H1 (cell line): ENCODE measurements around the gene AIG1. TPM values are rescaled to one million over a fixed set of nuclear protein-coding genes. Genes with fewer than 3 reads are reported as not detected.

Source experiments
- CTCF ChIA-PET: fragments of 300-600 bp; sonication (Branson Sonifier 250); formaldehyde crosslinking; loops from one replicate; lab custom pipeline; 2021; ENCODE audit not compliant: partially characterized antibody; lab: Charles Lee
- POLR2A ChIA-PET: fragments of 300-600 bp; sonication (Branson Sonifier 250); formaldehyde crosslinking; loops from one replicate; lab custom pipeline; 2021; ENCODE audit warnings: inconsistent platforms; ENCODE audit not compliant: partially characterized antibody; lab: Charles Lee
- DNase-seq, 2 experiments: peaks; one replicate each; pipeline versions ENCODE4 v3.0.0 to v3.0.0-alpha.2; 2010 to 2022; ENCODE audit warnings: low spot score in 2 of 2, low read depth in 1 of 2, mixed read lengths in 1 of 2
- FAIRE-seq: peaks from 2 replicates; lab custom pipeline; 2011; peaks lifted over from hg19 to GRCh38; lab: Jason Lieb, UNC
- H2AFZ ChIP-seq: 2 replicates; pipeline ENCODE4 v1.8.1; 2012; ENCODE audit warnings: low read length, inconsistent platforms
- H2AK5ac ChIP-seq: 2 replicates; pipeline ENCODE4 v1.6.1; 2013; ENCODE audit warnings: low read depth, low read length
- H2BK120ac ChIP-seq: replicated peaks from 2 replicates; pipeline ENCODE3; 2013; ENCODE audit warnings: low read depth, low read length, inconsistent platforms
- H2BK12ac ChIP-seq: 2 replicates; pipeline ENCODE4 v1.6.1; 2013; ENCODE audit warnings: low read depth, low read length
- H2BK15ac ChIP-seq: 2 replicates; pipeline ENCODE4 v1.6.1; 2013; ENCODE audit warnings: low read length
- H2BK20ac ChIP-seq: 2 replicates; pipeline ENCODE4 v1.6.1; 2013; ENCODE audit warnings: low read length
- H2BK5ac ChIP-seq: 2 replicates; pipeline ENCODE4 v1.6.1; 2013; ENCODE audit warnings: low read depth, low read length
- H3K14ac ChIP-seq: 2 replicates; pipeline ENCODE4 v1.6.1; 2013; ENCODE audit warnings: inconsistent platforms; ENCODE audit not compliant: insufficient read length
- H3K18ac ChIP-seq: 2 replicates; pipeline ENCODE4 v1.6.1; 2013; ENCODE audit warnings: low read length; ENCODE audit errors: extremely low read depth
- H3K23ac ChIP-seq: 2 replicates; pipeline ENCODE4 v1.6.1; 2013; ENCODE audit warnings: inconsistent platforms; ENCODE audit not compliant: insufficient read length
- H3K23me2 ChIP-seq: 2 replicates; pipeline ENCODE4 v1.6.1; 2013; ENCODE audit warnings: low read depth, low read length
- H3K27ac ChIP-seq: 2 replicates; pipeline ENCODE4 v1.6.1; 2011; ENCODE audit warnings: low read depth, low read length, inconsistent platforms
- H3K27me3 ChIP-seq, 4 experiments: replicated peaks in 1 of 4; 1 replicate in 1 of 4; 2 replicates in 3 of 4; pipeline versions ENCODE4 v1.6.1 to v1.8.1; 2011 to 2013; ENCODE audit warnings: low read length in 3 of 4, mild to moderate bottlenecking in 3 of 4, inconsistent platforms in 2 of 4, mixed read lengths in 2 of 4, moderate library complexity in 1 of 4; ENCODE audit not compliant: control insufficient read depth in 3 of 4, insufficient read depth in 3 of 4; ENCODE audit errors: extremely low read depth in 1 of 4
- H3K36me3 ChIP-seq, 4 experiments: 2 replicates each; pipeline versions ENCODE4 v1.6.1 to v1.8.1; 2011 to 2013; ENCODE audit warnings: mild to moderate bottlenecking in 4 of 4, low read length in 3 of 4, moderate library complexity in 2 of 4, control low read depth in 1 of 4, inconsistent platforms in 1 of 4; ENCODE audit not compliant: insufficient read depth in 4 of 4, control insufficient read depth in 2 of 4
- H3K4ac ChIP-seq: replicated peaks from 2 replicates; pipeline ENCODE3; 2013; ENCODE audit warnings: low read length, low read depth, mixed read lengths, inconsistent platforms; ENCODE audit not compliant: insufficient read length
- H3K4me1 ChIP-seq, 4 experiments: replicated peaks in 1 of 4; 1 replicate in 1 of 4; 2 replicates in 3 of 4; pipeline versions ENCODE4 v1.6.1 to v1.8.1; 2011 to 2013; ENCODE audit warnings: low read length in 3 of 4, inconsistent platforms in 2 of 4, mixed read lengths in 1 of 4; ENCODE audit not compliant: insufficient read depth in 4 of 4, control insufficient read depth in 3 of 4
- H3K4me2 ChIP-seq, 2 experiments: 2 replicates each; pipeline versions ENCODE4 v1.6.1 to v1.8.1; 2011 to 2013; ENCODE audit warnings: low read depth in 2 of 2, low read length in 2 of 2, control low read depth in 1 of 2, inconsistent platforms in 1 of 2, mild to moderate bottlenecking in 1 of 2; ENCODE audit not compliant: insufficient read depth in 1 of 2
- H3K4me3 ChIP-seq, 4 experiments: fragments of 200-600, 300-600 bp in 1 of 4; sonication (generic), shearing (Covaris generic), sonication (Bioruptor Twin) in 1 of 4; 2 replicates each; pipeline versions ENCODE4 v1.5.1 to v1.8.1; 2011 to 2016; ENCODE audit warnings: low read length in 4 of 4, low read depth in 3 of 4, control low read depth in 2 of 4, inconsistent platforms in 2 of 4, mild to moderate bottlenecking in 2 of 4, mixed read lengths in 1 of 4, moderate library complexity in 1 of 4; ENCODE audit not compliant: insufficient read depth in 2 of 4; ENCODE audit errors: extremely low read depth in 1 of 4
- H3K56ac ChIP-seq: replicated peaks from 2 replicates; pipeline ENCODE3; 2013; ENCODE audit warnings: low read depth, mild to moderate bottlenecking, mixed read lengths, low read length, inconsistent platforms; ENCODE audit not compliant: insufficient read length
- H3K79me1 ChIP-seq: 2 replicates; pipeline ENCODE4 v1.6.1; 2013; ENCODE audit warnings: low read depth, low read length, control low read depth
- H3K79me2 ChIP-seq, 2 experiments: 2 replicates each; pipeline versions ENCODE4 v1.6.1 to v1.8.1; 2012 to 2013; ENCODE audit warnings: low read length in 2 of 2, mild to moderate bottlenecking in 2 of 2, inconsistent platforms in 1 of 2; ENCODE audit not compliant: insufficient read depth in 2 of 2, control insufficient read depth in 1 of 2
- H3K9ac ChIP-seq, 4 experiments: replicated peaks in 1 of 4; 1 replicate in 1 of 4; 2 replicates in 3 of 4; pipeline versions ENCODE4 v1.6.1 to v1.8.1; 2011 to 2013; ENCODE audit warnings: low read depth in 3 of 4, low read length in 3 of 4, control low read depth in 2 of 4, mild to moderate bottlenecking in 2 of 4, moderate library complexity in 2 of 4, inconsistent platforms in 1 of 4; ENCODE audit errors: extremely low read depth in 1 of 4
- H3K9me3 ChIP-seq, 2 experiments: 2 replicates each; pipeline versions ENCODE4 v1.6.1 to v1.8.1; 2012 to 2013; ENCODE audit warnings: mild to moderate bottlenecking in 2 of 2, moderate library complexity in 2 of 2, control low read depth in 1 of 2, inconsistent platforms in 1 of 2, low read depth in 1 of 2, low read length in 1 of 2, mixed read lengths in 1 of 2; ENCODE audit not compliant: insufficient read depth in 2 of 2
- H4K20me1 ChIP-seq, 2 experiments: replicated peaks in 1 of 2; 2 replicates each; pipeline versions ENCODE3 to v1.8.1; 2011 to 2013; ENCODE audit warnings: inconsistent platforms in 2 of 2, low read length in 2 of 2, mild to moderate bottlenecking in 1 of 2; ENCODE audit not compliant: insufficient read depth in 2 of 2, control insufficient read depth in 1 of 2
- H4K5ac ChIP-seq: 2 replicates; pipeline ENCODE4 v1.6.1; 2013; ENCODE audit warnings: low read length, low read depth, mixed read lengths, inconsistent platforms; ENCODE audit not compliant: insufficient read length
- H4K8ac ChIP-seq: 2 replicates; pipeline ENCODE4 v1.8.0; 2013; ENCODE audit warnings: mild to moderate bottlenecking, moderate library complexity, low read length, inconsistent platforms; ENCODE audit not compliant: insufficient read depth; ENCODE audit errors: extremely low read depth
- H4K91ac ChIP-seq: replicated peaks from 2 replicates; pipeline ENCODE3; 2013; ENCODE audit warnings: low read length, mixed read lengths, inconsistent platforms; ENCODE audit not compliant: insufficient read length
- ATF3 ChIP-seq: IDR thresholded peaks from 2 replicates; pipeline ENCODE4 v1.6.1; 2011; ENCODE audit warnings: low read depth, mild to moderate bottlenecking, low read length; ENCODE audit not compliant: insufficient read depth
- GTF2F1 ChIP-seq: IDR thresholded peaks from 2 replicates; pipeline ENCODE4 v1.6.1; 2012; ENCODE audit warnings: low read depth, low read length, improper control_type of control experiment, borderline replicate concordance
- HDAC6 ChIP-seq: IDR thresholded peaks from one replicate; pipeline ENCODE4 v1.7.1; 2012; ENCODE audit warnings: low read depth, mild to moderate bottlenecking, inconsistent platforms, low read length, moderate library complexity
- JUND ChIP-seq: IDR thresholded peaks from 2 replicates; pipeline ENCODE4 v1.6.1; 2011; ENCODE audit warnings: mild to moderate bottlenecking, improper control_type of control experiment, low read length
- RAD21 ChIP-seq, 2 experiments: IDR thresholded peaks in 1 of 2; conservative IDR thresholded peaks in 1 of 2; 2 replicates each; pipeline ENCODE4 v1.6.1; 2011; ENCODE audit warnings: low read depth in 2 of 2, low read length in 2 of 2, improper control_type of control experiment in 1 of 2, inconsistent platforms in 1 of 2, mild to moderate bottlenecking in 1 of 2, moderate library complexity in 1 of 2
- SAP30 ChIP-seq: fragments of 300-600 bp; sonication (generic); IDR thresholded peaks from 2 replicates; pipeline ENCODE4 v1.7.1; 2012; ENCODE audit warnings: low read length, moderate library complexity, mild to moderate bottlenecking, inconsistent platforms; ENCODE audit not compliant: insufficient read depth, insufficient replicate concordance
- SP4 ChIP-seq: IDR thresholded peaks from 2 replicates; pipeline ENCODE4 v1.6.1; 2012; ENCODE audit warnings: low read length, inconsistent platforms
- WGBS, 2 experiments: shearing (Covaris generic) in 1 of 2; methylation state at CpG; one replicate each; pipeline versions ENCODE4 v1.1.6 to v1.1.7; 2013 to 2015; ENCODE audit warnings: low lambda C conversion rate in 2 of 2, mixed read lengths in 2 of 2, inconsistent platforms in 1 of 2, low coverage in 1 of 2, missing lambda C conversion rate in 1 of 2; ENCODE audit not compliant: insufficient replicate concordance in 2 of 2, insufficient coverage in 1 of 2, insufficient read length in 1 of 2; ENCODE audit errors: extremely low coverage in 1 of 2, missing lambda C conversion rate in 1 of 2; 5-methylcytosine and 5-hydroxymethylcytosine counted together
- polyA plus RNA-seq, 7 experiments: library from polyadenylated mRNA; depleted of rRNA in 3 of 7; stranded (reverse) in 5 of 7; unstranded in 2 of 7; fragments of >200 nt in 5 of 7; fragments of 200-250 nt in 2 of 7; gene quantifications; 1 replicate in 5 of 7; 2 replicates in 1 of 7; 4 replicates in 1 of 7; pipeline versions ENCODE4 v1.2.1 to v1.2.3, GENCODE V29; 2011 to 2013; ENCODE audit warnings: missing spikeins in 2 of 7, mixed read lengths in 2 of 7
- total RNA-seq: library from RNA; stranded (reverse); fragmentation: NEBNext Ultra II Directional; extraction: Animal tissue kit (Norgen Biotek cat#: 25700); gene quantifications from 2 replicates; pipeline ENCODE4 v1.2.1, GENCODE V29; 2021

Gene AIG1
- total and polyA plus RNA-seq, 2 of the 8 experiments (the other 6 are each of a cell fraction or from before 2014, with no cell fraction given): 56.6 to 58.4 TPM

GRCh38 chr6:143150281-143150680, 89.6 kb downstream of the AIG1 start:
- Histone ChIP-seq H3K23me2 (no peaks in the 10 kb centered on the region), H2AK5ac (no peak overlapping the region)
- TF ChIP-seq HDAC6 (no peak), ATF3 (no peak), GTF2F1 (no peak), JUND (no peak), SP4 (no peak), RAD21 (IDR thresholded peaks at IDR 0.05 in 1 of 2, conservative IDR thresholded peaks at IDR 0.05 in 1 of 2; ENCODE audit: low read depth in 2 of 2, low read length in 2 of 2) (no peak), SAP30 (no peak)
- TF ChIP-seq, all 59 proteins: peak for 0
- Histone ChIP-seq H3K9me3 (no peaks in the 10 kb centered on the region), H2BK12ac (no peak overlapping the region), H3K18ac (no peak overlapping the region), H3K27ac (no peak overlapping the region), H3K27me3 (no peaks in the 10 kb centered on the region), H3K4me3 (no peak overlapping the region), H2BK15ac (no peak overlapping the region), H3K9ac (no peak overlapping the region), H4K5ac (no peak overlapping the region), H4K8ac (no peak overlapping the region), H4K20me1 (no peaks in the 10 kb centered on the region), H2BK5ac (no peak overlapping the region), H2BK20ac (no peak overlapping the region), H3K4ac (no peak overlapping the region), H3K36me3 (no peaks in the 10 kb centered on the region; a peak in 1 of 8 replicates), H3K23ac (no peak overlapping the region), H4K91ac (no peak overlapping the region), H2BK120ac (no peak overlapping the region), H3K79me1 (no peaks in the 10 kb centered on the region; the same call in 1 of the 2 replicates), H2AFZ (no peak overlapping the region), H3K14ac (no peak overlapping the region), H3K79me2 (no peaks in the 10 kb centered on the region), H3K56ac (no peak overlapping the region), H3K4me1 (no peaks in the 10 kb centered on the region), H3K4me2 (no peak overlapping the region)
- CTCF ChIA-PET: interaction anchor here (1.2 kb wide), 1 partner anchor 26 kb away, joined by 3 read pairs; no protein-coding TSS in a partner anchor
- WGBS, 2 experiments: 100% methylated on average over 1 of the region's 1 CpG; no CpG with 5 or more reads in 1 of the 2 experiments
- FAIRE-seq: no peak
- no peak for DNase-seq
- POLR2A ChIA-PET: no interaction called here
